Hepatic stellate cell (primary cell): Measurements from ENCODE around the gene AHCYL1.

ENCODE experiments used
- DNase-seq: peaks from one replicate; pipeline ENCODE4 v3.0.0; 2011; ENCODE audit warnings: low spot score

AHCYL1 gene

DNA sequence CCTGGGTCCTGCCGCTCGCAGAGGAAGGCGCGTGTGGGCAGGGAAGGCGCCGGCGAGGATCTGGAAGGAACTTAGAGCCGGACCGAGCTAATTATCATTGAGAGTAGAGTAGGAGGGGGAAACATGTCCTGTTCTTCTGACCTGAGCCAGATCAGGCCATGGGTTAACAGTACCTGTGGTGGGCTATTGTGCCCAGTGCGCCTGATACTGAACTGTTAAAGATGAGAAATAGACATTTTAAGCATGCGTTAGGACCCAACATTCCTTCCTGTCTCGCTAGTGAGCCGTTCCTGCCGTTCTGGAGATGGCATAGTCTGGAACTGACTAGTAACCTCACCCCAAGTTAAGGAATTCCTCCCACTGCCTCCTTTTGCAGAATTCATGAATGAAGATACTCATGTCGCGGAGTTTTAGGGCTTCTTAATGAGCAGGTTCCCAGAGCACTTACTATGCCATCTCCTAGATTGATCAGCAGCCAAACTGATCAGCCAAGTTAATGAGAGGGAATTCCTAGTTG is 50.7 kb downstream of the AHCYL1 start:
- peak; percentile 46 for DNase-seq

GRCh38 chr1:110038271-110038670 is 53.7 kb downstream of the AHCYL1 start:
- DNase-seq, result no peak

- no peak for DNase-seq
These were observed 55.1 kb downstream of the AHCYL1 start for GRCh38 chr1:110039641-110040040.

DNA sequence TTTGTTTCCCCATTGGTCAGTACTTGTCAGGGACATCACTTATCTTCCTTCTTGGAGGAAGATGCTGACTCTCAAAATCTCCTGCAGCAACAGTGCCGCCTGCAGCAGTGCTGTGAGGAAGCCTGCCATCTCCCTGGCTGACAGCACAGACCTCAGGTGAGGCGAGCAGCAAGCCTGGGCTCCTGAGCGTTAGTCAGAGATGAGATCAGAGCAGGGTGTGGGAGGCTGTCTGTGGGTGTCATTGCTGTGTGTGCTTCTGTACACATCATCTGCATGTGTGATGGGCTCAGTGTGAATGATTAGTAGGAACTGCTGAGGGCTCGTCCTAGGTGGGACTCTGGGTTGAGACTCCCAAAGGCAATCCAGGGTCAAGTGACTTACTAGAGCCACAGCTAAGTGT is 56.0 kb downstream of the AHCYL1 start:
- no peak for DNase-seq

GRCh38 chr1:110043016-110043415 is 58.5 kb downstream of the AHCYL1 start:
- no peak for DNase-seq

- DNase-seq, result no peak
These were observed 62.9 kb downstream of the AHCYL1 start for GRCh38 chr1:110047463-110047862.

- DNase-seq, result no peak
These were observed 63.7 kb downstream of the AHCYL1 start for GRCh38 chr1:110048240-110048639.

DNA sequence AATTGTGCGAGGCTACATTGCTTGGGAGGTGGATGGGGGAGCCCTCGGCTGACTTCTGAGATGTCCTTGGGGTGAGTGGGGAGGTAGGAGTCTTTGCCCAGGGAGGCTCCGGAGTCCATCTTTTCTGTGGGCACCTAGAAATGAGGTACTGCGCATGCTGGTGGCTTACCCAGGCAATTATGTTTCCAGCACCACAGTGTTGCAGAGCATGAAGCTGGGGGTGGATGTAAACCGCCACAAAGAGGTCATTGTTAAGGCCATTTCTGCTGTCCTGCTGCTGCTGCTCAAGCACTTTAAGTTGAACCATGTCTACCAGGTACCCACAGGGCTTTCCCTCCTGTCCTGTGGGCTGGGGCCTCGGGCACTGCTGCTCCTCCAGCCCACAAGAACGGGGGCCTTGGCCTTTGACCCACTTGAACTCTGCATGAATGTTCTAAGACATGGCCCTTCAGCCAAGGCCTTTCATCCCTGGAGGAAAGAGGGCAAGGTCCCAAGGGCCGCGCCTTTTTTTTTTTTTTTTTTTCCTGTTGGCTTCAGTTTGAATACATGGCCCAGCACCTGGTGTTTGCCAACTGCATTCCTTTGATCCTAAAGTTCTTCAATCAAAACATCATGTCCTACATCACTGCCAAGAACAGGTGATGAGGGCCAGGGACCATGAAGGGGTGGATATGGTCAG is 64.5 kb downstream of the AHCYL1 start:
- no peak for DNase-seq

GRCh38 chr1:110049801-110050601 is 65.4 kb downstream of the AHCYL1 start:
- DNase-seq, result no peak

DNA sequence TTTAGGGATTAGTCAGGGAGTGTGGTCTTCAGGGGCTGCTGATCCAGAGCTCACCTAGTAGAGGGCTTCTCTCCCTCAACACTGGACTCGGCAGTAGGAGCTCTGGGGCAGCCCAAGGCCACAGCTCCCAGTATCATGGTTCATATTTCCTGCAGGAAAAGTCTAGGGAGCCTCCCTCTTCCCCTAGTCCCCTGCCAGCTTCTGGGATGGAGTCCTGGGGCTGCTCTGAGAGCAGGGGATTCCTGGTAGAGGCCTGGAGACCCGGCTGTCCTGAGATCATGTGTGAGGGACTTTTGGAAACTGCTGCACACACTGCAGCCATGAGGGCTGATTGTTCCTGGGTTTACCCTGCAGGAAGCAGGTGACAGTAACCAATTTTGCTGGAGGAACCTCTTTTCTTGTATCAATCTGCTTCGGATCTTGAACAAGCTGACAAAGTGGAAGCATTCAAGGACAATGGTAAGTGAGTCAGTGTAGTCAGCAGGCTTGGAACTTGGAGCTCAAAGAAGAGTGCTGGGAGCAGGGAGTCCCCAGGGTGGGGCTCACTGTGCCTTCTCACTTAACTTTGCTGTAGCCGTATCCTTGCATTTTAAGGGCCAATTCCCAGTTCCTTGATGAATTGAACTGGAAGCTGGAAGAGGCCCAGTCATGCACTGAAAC is 66.2 kb downstream of the AHCYL1 start:
- DNase-seq, result peak; percentile 57

- peak; percentile 57 for DNase-seq
These were observed 66.7 kb downstream of the AHCYL1 start for GRCh38 chr1:110051262-110051648.

DNA sequence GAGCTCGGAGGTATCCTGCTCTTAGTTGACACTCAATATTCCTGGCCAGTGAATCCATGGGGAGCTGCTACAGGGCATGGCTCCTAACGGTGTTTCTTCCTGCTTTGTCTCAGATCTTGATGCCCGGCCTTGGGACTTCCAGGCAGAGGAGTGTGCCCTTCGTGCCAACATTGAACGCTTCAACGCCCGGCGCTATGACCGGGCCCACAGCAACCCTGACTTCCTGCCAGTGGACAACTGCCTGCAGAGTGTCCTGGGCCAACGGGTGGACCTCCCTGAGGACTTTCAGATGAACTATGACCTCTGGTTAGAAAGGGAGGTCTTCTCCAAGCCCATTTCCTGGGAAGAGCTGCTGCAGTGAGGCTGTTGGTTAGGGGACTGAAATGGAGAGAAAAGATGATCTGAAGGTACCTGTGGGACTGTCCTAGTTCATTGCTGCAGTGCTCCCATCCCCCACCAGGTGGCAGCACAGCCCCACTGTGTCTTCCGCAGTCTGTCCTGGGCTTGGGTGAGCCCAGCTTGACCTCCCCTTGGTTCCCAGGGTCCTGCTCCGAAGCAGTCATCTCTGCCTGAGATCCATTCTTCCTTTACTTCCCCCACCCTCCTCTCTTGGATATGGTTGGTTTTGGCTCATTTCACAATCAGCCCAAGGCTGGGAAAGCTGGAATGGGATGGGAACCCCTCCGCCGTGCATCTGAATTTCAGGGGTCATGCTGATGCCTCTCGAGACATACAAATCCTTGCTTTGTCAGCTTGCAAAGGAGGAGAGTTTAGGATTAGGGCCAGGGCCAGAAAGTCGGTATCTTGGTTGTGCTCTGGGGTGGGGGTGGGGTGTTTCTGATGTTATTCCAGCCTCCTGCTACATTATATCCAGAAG is 69.2 kb downstream of the AHCYL1 start:
- peak; percentile 72 for DNase-seq

DNA sequence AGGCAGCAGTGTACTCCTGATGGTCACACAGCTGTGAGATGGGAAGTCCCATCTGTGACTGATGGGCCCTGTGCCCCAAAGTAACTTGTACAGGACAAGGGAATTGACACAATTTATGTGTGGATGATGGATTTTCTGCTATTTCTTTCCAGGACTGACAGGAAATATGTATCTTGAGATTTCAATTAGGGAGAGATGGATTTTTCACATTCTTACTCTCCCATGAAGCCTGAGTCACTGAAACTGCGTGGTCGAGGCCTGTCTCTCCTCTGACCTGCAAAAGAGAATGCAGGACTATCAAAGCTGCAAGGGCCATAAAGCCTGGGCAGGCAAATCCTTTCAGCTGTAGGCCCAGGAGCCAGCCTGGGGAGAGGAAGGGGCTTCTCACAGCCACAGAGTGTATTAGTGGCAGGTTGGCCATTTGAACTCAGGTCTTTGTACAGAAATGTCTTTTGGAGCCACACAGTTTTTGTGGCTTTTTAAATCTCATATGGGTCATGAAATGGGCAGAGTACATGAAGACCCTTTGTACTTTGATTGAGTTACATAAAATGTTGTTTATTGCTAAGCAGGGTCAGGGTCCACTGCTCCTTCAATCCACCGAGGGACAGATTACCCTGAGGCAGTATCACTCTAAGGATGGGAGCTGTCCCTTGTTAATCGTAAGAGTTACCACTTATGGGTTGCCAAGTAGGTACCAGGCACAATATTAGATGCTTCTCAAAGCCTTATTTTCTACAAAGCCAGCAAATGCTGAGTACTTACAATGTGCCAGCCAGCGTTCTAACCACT is 71.1 kb downstream of the AHCYL1 start:
- peak; percentile 79 for DNase-seq

DNA sequence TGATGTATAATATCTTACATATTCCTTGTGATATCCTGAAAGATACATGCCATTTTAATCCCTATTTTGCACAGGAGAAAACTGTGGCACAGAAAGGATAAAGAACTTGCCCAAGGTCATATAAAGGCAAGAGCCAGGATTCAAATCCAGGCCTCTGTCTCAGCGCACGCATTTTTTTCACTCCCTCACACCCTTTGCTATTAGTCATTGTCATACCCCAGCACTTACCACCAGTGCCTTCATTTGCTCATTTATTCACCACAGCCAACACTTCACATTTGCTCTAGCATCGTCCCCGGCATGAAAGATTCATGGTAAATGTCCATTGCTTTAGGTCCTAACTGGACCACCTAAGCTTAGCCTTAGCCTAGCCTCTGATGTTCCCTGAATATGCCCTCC is 71.7 kb downstream of the AHCYL1 start:
- no peak for DNase-seq

- DNase-seq, result peak; percentile 75
These were observed 72.2 kb downstream of the AHCYL1 start for GRCh38 chr1:110056776-110057175.

- DNase-seq, result no peak
These were observed 73.5 kb downstream of the AHCYL1 start for GRCh38 chr1:110057963-110058518.

GRCh38 chr1:110058591-110058990 is 74.0 kb downstream of the AHCYL1 start:
- no peak for DNase-seq

- no peak for DNase-seq
These were observed 74.7 kb downstream of the AHCYL1 start for GRCh38 chr1:110059133-110059863.

DNA sequence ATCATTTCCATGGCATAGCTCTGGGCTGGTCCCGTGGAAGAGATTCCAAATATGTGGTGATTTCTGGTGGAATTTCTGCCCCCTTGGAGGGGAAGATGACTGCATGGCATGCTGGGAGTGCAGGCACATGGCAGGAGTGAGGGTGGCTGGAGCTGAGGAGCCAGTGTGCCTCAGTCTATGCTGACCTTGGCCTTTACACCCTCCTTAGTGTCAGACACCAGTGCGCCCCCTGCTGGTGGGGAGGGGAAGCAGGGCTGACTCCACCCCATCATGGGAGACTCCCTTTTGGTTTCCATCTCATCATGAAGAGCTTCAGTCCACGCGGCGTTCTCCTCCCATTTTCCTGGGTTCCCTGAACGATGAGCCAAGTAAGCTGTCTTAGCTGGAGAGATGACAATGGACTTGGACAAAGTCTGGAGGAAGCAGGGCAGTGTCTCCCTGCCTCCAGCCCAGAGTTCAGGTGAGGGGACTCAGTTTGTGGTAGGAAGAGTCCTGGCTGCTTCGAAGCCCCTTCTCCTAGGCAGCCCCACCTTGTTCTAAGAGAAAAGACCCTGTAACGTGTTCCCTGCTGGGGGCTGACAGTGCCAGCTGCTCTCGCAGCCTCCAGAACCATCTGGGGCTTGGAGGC is 75.6 kb downstream of the AHCYL1 start:
- no peak for DNase-seq

DNA sequence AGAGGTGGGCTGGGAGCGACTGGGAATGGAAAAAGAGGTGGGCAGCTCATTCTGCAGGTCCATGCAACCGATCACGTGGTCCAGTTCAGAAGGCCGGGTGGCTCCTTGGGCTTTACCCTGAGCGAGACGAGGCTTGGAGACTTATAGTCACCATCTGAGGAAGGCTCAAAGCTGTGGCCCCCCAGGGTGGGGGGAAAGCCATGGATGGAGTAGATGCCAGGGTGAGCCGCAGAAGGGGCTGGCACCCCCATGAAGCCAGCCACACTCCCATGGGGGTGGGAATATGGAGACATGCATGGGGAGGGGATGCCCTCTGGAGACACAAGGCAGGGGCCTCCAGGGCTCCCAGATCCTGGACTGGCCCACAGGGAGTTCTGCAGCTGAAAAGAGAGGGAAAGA is 76.1 kb downstream of the AHCYL1 start:
- DNase-seq, result no peak
